GM12875 (cell line): Measurements from ENCODE around the gene ACOX1.
"Not testable (repeated sequence)": the region's sequence is repeated elsewhere in the genome, so short reads cannot be mapped to it uniquely, and the experiment has no call there.

Experiments
- H3K4me3 ChIP-seq: one replicate; pipeline ENCODE4 v1.5.1; 2011; ENCODE audit warnings: low read depth, low read length, control low read depth
- TF ChIP-seq, protein P1 (sequence below): IDR thresholded peaks from 2 replicates; pipeline ENCODE4 v1.5.1; 2011; ENCODE audit warnings: low read depth, mild to moderate bottlenecking, control low read depth, inconsistent platforms, low read length, moderate library complexity, borderline replicate concordance; ENCODE audit not compliant: insufficient read depth

The ACOX1 gene

GRCh38 chr17:75970011-75970523, 8.9 kb downstream of the ACOX1 start:
- no peak overlapping the region for H3K4me3 ChIP-seq
- TF ChIP-seq, protein P1, sequence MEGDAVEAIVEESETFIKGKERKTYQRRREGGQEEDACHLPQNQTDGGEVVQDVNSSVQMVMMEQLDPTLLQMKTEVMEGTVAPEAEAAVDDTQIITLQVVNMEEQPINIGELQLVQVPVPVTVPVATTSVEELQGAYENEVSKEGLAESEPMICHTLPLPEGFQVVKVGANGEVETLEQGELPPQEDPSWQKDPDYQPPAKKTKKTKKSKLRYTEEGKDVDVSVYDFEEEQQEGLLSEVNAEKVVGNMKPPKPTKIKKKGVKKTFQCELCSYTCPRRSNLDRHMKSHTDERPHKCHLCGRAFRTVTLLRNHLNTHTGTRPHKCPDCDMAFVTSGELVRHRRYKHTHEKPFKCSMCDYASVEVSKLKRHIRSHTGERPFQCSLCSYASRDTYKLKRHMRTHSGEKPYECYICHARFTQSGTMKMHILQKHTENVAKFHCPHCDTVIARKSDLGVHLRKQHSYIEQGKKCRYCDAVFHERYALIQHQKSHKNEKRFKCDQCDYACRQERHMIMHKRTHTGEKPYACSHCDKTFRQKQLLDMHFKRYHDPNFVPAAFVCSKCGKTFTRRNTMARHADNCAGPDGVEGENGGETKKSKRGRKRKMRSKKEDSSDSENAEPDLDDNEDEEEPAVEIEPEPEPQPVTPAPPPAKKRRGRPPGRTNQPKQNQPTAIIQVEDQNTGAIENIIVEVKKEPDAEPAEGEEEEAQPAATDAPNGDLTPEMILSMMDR = no peak

- not testable (repeated sequence) for H3K4me3 ChIP-seq
Observed at GRCh38 chr17:75969044-75969443, 9.9 kb downstream of the ACOX1 start.

DNA sequence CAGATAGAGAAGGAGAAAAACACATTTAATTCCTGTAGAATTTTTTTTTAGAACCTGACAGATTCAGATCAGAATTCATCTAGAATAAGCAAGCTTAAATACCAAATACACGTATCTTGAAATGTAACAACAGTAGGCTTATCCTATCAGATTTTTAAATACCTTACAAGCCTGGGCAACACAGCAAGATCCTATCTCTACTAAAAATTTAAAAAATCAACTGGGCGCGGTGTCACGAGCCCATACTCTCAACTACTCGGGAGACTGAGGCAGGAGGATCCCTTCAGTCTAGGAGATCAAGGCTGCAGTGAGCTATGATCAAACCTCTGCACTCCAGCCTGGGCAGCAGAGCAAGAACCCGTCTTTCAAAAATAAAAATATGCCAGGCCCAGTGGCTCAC, 13.5 kb downstream of the ACOX1 start:
- no peak overlapping the region for H3K4me3 ChIP-seq
- TF ChIP-seq, protein P1 = no peak

DNA sequence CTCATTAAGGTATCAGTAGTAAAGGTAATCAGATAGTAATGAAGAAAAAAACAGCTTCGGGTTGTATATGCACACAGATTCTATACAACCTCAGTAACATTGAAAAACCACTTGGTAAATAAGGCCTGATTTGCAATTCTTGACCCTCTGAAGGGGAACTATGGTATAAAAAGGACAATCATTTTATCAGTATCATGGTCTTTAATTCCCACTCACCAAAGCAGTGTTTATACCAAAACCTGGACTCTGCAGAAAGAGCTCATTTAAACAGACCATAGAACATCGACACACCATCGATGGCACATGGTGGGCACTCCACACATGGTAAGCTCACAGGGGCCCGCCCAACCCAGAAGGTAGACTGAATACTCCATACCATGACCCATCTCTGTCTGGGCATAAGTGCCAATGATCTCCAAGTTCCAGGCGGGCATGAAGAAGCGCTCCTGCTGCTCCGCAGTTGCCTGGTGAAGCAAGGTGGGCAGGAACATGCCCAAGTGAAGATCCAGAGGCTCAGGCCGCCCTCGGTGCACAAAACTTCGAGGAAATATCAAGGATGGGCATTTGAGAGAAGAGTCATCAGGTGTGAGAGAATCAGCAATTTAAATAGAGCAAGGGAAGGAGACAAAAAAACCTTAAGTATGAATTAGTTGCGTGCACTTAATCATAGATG, 19.0 kb downstream of the ACOX1 start:
- no peak overlapping the region for H3K4me3 ChIP-seq
- TF ChIP-seq, protein P1 = no peak

GRCh38 chr17:75959051-75959838, 19.7 kb downstream of the ACOX1 start:
- TF ChIP-seq, protein P1 = no peak
- H3K4me3 ChIP-seq = no peak overlapping the region

DNA sequence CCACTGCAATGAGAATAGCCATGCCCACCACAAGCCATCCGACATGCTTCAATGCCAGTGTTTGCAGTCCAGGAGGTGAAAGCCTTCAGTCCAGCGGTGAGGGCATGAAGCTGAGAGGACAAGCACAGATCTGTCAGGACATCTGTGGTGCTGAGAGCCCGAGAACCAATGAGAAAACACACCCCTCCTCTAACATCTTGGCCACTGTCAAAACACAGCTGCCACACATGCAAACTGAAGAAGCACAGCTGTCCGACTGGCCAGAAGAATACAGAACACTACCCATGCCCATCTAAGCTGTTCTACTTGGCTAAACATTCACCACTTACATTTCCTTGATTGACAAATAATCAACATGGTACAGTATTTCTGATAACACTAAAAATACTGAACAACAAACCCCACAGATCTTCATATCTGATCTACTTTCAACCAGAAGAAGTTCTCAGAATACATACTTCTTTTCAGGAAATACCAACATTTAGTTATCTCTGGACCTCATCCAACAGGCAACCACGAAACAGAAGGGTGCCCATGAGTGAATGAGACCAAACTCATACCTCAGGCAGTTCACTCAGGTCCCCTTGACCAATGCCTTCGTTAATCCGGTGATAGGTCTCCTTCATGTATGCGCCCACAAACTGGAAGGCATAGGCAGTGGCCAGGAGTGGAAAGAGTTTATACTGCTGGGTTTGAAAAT, 28.0 kb downstream of the ACOX1 start:
- no peak overlapping the region for H3K4me3 ChIP-seq
- TF ChIP-seq, protein P1 = no peak

- H3K4me3 ChIP-seq = no peak overlapping the region
- TF ChIP-seq, protein P1 = no peak
Observed at GRCh38 chr17:75950421-75950820, 28.5 kb downstream of the ACOX1 start.
